A549 treated with RU486 at 1 μM for 4 hours (cell line): Measurements from ENCODE around the gene GNPDA1. TPM values are rescaled to one million over a fixed set of nuclear protein-coding genes. Genes with fewer than 3 reads are reported as not detected.

ENCODE experiments used
- total RNA-seq: library from RNA; stranded (reverse); fragments of 200-300 nt; extraction: Qiagen RNA extraction; gene quantifications from 5 replicates; pipeline ENCODE4 v1.2.3, GENCODE V29; 2022; ENCODE audit warnings: low read depth

The GNPDA1 gene
- 67.1 to 95.6 TPM (median 69.4 TPM) in 5 replicates for total RNA-seq

DNA sequence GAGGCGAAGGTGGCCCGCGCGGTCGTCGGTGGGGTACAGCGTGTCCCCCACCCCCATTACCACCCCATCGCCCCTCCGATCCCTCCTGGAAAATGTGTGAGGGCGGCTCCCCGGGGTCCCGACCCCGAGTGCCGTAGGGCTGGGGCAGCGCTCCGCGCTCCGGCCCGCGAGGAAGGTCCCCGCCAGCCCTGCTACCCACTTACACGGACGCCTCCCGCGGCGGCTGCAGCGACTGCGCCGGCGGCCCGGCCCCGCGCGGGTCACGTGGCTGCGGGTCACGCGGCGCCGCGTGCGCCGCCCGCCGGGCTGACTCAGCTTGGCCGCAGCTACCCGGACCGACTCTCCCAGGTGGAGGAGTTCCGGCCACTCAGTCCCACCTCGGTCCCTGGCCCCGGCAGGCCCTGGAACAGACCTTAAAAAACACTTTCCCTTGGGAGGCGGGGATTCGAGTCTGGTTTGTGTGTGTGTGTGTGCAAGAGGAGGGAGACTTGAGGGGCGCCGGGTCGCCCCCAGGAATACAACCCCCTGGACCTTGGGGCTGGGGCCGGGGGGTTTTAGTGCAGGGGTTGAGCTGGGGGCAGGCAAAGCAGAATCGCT, at the start of gene GNPDA1:
Gene GNPDA1 (minus strand): TSS at position 236 of the 597 bp plus-strand sequence. CDS start 992 bp downstream, outside the sequence.

DNA sequence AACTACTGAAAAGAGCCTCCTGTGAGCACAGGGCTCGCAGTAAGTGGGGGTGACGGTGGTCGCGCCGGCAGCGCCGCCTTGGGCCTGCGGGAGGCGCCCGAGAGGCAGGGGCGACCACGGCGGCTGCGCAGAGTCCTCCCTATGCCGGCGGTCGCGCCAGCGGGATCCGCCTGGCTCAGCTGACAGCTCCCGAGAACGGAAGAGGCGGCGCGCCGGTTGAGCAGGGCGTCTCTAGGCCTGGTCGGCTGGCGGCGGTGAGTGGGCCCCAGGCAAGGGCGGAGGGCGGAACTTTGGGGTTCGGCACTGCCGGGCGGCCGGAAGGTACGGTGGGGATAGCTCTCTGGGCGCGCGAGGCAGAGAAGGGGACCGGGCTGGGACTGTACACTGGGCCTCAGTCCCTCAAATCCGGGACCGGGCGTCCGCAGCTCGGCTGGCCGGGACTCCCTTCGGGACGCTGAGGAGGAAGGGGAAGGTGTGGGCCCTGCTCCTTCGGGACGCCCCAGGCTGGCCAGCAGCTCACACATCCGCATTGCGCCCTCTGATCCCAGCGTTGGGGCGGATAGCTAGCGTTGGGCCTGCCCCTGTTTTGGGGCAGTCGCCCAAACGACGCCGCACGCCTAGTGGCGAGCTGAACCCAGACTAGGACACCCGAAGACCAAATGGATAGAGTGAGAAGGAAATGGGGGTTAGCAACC, 43.8 kb downstream of the GNPDA1 start, which contains the start of gene RNF14:
Gene RNF14 (plus strand): TSS at position 192 of the 695 bp plus-strand sequence. CDS start 4,484 bp downstream, outside the sequence.

DNA sequence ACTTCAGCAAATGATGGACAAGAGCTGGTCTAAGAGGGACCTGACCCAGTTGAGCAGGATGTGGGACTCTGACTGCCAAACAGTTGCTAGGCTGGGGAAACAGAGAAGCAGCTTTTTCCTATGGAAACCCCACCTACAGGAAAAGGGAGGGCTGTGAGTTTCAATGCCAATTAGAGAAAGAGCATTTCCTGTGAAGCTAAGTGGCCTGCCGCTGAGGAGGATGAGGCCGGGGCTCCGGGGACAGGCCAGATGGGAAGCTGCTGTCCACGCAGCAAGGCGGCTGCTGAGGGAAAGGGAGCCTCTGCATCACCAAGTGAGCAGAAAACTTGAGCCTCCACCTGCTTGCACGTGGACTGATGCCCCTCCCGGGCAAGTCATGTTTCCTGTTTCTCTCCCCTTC, 54.7 kb downstream of the GNPDA1 start, which contains the start of gene PCDH12:
Gene PCDH12 (minus strand): TSS at position 90 of the 400 bp plus-strand sequence. CDS start 351 bp downstream, outside the sequence.

Other genes with a start within 250 kb of the GNPDA1 start
- 1.5 to 3.0 TPM (median 2.0 TPM) in 5 replicates for gene PCDH1, start 134.6 kb downstream of the GNPDA1 start, total RNA-seq
- gene DELE1, start 89.2 kb downstream of the GNPDA1 start, total RNA-seq: 43.4 to 60.2 TPM (median 56.0 TPM) in 5 replicates
- not detected in 5 replicates for gene PCDH12, start 54.8 kb downstream of the GNPDA1 start, total RNA-seq
- gene RNF14, start 43.9 kb downstream of the GNPDA1 start, total RNA-seq: 37.9 to 54.4 TPM (median 46.0 TPM) in 5 replicates
- gene NDFIP1, start 95.8 kb upstream of the GNPDA1 start, total RNA-seq: 31.8 to 55.8 TPM (median 53.0 TPM) in 5 replicates